ENCODE data around the gene SSR4.
"Not testable (repeated sequence)": the region's sequence is repeated elsewhere in the genome, so short reads cannot be mapped to it uniquely, and the experiment has no call there.

DNA sequence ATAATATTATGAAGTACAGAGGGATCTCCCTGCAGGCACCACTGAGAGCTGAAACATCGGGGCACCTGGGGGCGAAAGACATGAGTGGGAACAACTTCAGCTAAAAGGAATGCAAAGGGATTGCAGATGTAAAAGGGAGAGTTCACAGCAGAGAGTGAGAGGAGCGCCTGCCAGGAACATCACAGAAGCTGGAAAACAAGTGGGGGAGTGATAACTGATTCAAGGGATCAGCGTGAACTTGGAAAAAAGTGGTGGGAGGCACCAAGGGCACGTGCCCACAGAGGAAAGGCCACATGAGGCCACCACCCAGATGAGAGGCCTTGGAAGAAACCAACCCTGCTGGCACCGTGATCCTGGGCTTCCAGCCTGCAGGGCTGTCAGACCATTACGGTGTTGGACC is 45.5 kb upstream of the SSR4 start:
- TF ChIP-seq FOXM1 (IDR thresholded peaks at IDR 0.05; ENCODE audit: borderline replicate concordance); L3MBTL2 (conservative IDR thresholded peaks at IDR 0.05); ZNF384 (IDR thresholded peaks at IDR 0.05); LEF1 (IDR thresholded peaks at IDR 0.05; ENCODE audit: borderline replicate concordance); TARDBP (IDR thresholded peaks at IDR 0.05); FOXK2 (IDR thresholded peaks at IDR 0.05); SUZ12 (IDR thresholded peaks at IDR 0.05); BHLHE40 (IDR thresholded peaks at IDR 0.05; ENCODE audit: borderline replicate concordance); HDGF (IDR thresholded peaks at IDR 0.05; ENCODE audit: borderline replicate concordance); NFRKB (IDR thresholded peaks at IDR 0.05); SP1 (IDR thresholded peaks at IDR 0.05); CTBP1 (IDR thresholded peaks at IDR 0.05; ENCODE audit: borderline replicate concordance): not testable (repeated sequence)
- TF ChIP-seq, protein P1, sequence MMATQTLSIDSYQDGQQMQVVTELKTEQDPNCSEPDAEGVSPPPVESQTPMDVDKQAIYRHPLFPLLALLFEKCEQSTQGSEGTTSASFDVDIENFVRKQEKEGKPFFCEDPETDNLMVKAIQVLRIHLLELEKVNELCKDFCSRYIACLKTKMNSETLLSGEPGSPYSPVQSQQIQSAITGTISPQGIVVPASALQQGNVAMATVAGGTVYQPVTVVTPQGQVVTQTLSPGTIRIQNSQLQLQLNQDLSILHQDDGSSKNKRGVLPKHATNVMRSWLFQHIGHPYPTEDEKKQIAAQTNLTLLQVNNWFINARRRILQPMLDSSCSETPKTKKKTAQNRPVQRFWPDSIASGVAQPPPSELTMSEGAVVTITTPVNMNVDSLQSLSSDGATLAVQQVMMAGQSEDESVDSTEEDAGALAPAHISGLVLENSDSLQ (IDR thresholded peaks at IDR 0.05), result not testable (repeated sequence)
